K562 (cell line): ENCODE results near the gene LYPD5. TPM values are rescaled to one million over a fixed set of nuclear protein-coding genes. Genes with fewer than 3 reads are reported as not detected.

Experiments used
- ARNT ChIP-seq, 2 experiments: fragments of 450-650 bp; IDR thresholded peaks; 2 replicates each; pipeline ENCODE4 v1.6.1; 2016; ENCODE audit warnings: mild to moderate bottlenecking in 1 of 2
- BDP1 ChIP-seq: IDR thresholded peaks from 3 replicates; pipeline ENCODE4 v1.6.1; 2011; ENCODE audit not compliant: insufficient read length, insufficient read depth
- CC2D1A ChIP-seq: fragments of 450-650 bp; IDR thresholded peaks from 2 replicates; pipeline ENCODE4 v1.6.1; 2017; ENCODE audit warnings: mild to moderate bottlenecking
- CXXC5 ChIP-seq: fragments of 250-450 bp; sonication (Bioruptor Pico); IDR thresholded peaks from 2 replicates; pipeline ENCODE4 v1.8.0; 2022; ENCODE audit warnings: inconsistent platforms, mild to moderate bottlenecking, moderate library complexity
- DACH1 ChIP-seq: fragments of 450-650 bp; IDR thresholded peaks from 2 replicates; pipeline ENCODE4 v1.6.1; 2018; ENCODE audit not compliant: partially characterized antibody
- ELF1 ChIP-seq: fragments of 200-800 bp; sonication (Bioruptor generic); IDR thresholded peaks from 2 replicates; pipeline ENCODE4 v1.6.1; 2016; ENCODE audit warnings: missing genetic modification characterization, missing compliant biosample characterization
- ETV5 ChIP-seq: sonication (generic); formaldehyde crosslinking; IDR thresholded peaks from 2 replicates; pipeline ENCODE4 v1.4.0; 2020; ENCODE audit warnings: low read depth, mild to moderate bottlenecking, missing genetic modification reagents
- EWSR1 ChIP-seq: fragments of 450-650 bp; IDR thresholded peaks from 2 replicates; pipeline ENCODE4 v1.6.1; 2018; ENCODE audit warnings: borderline replicate concordance, mild to moderate bottlenecking, low read depth, moderate library complexity; ENCODE audit not compliant: partially characterized antibody
- FOXJ2 ChIP-seq: fragments of 200-800 bp; sonication (Bioruptor generic); IDR thresholded peaks from 2 replicates; pipeline ENCODE4 v1.6.1; 2016; ENCODE audit warnings: missing genetic modification characterization, missing compliant biosample characterization
- JUNB ChIP-seq: fragments of 450-650 bp; formaldehyde crosslinking; conservative IDR thresholded peaks from 2 replicates; pipeline ENCODE4 v1.4.0; 2020; ENCODE audit warnings: mild to moderate bottlenecking
- MAFF ChIP-seq: IDR thresholded peaks from 2 replicates; pipeline ENCODE4 v1.6.1; 2012; ENCODE audit warnings: low read length, improper control_type of control experiment
- MCM5 ChIP-seq: fragments of 450-650 bp; IDR thresholded peaks from 2 replicates; pipeline ENCODE4 v1.6.1; 2016; ENCODE audit warnings: low read depth
- MECOM ChIP-seq: fragments of 250-450 bp; sonication (Bioruptor Pico); IDR thresholded peaks from 2 replicates; pipeline ENCODE4 v1.8.0; 2022; ENCODE audit warnings: inconsistent platforms
- NFATC3 ChIP-seq: fragments of 450-650 bp; IDR thresholded peaks from 2 replicates; pipeline ENCODE4 v1.6.1; 2017; ENCODE audit warnings: mild to moderate bottlenecking
- NFE2 ChIP-seq: IDR thresholded peaks from 2 replicates; pipeline ENCODE4 v1.6.1; 2014; ENCODE audit warnings: antibody characterized with exemption, low read depth
- RFX1 ChIP-seq: fragments of 450-650 bp; IDR thresholded peaks from 2 replicates; pipeline ENCODE4 v1.6.1; 2016; ENCODE audit warnings: mild to moderate bottlenecking, moderate library complexity
- SAFB2 ChIP-seq: fragments of 200-400 bp; formaldehyde crosslinking; IDR thresholded peaks from 2 replicates; pipeline ENCODE4 v1.6.1; 2018; ENCODE audit warnings: borderline replicate concordance, low read length, low read depth, moderate library complexity; ENCODE audit not compliant: severe bottlenecking
- SETDB1 ChIP-seq: IDR thresholded peaks from one replicate; pipeline ENCODE4 v1.6.1; 2012; ENCODE audit warnings: low read length, control low read depth, inconsistent platforms
- TEAD4 ChIP-seq, 2 experiments: sonication (generic) in 1 of 2; formaldehyde crosslinking in 1 of 2; IDR thresholded peaks; 2 replicates each; pipeline versions ENCODE4 v1.6.1 to v1.8.0; 2012 to 2022; ENCODE audit warnings: borderline replicate concordance in 1 of 2, inconsistent platforms in 1 of 2, low read length in 1 of 2, mild to moderate bottlenecking in 1 of 2, missing genetic modification reagents in 1 of 2
- YY1 ChIP-seq, 3 experiments: IDR thresholded peaks; 2 replicates each; pipeline ENCODE4 v1.6.1; 2011; ENCODE audit warnings: low read length in 2 of 3, mild to moderate bottlenecking in 2 of 3, moderate library complexity in 2 of 3, borderline replicate concordance in 1 of 3, control low read depth in 1 of 3, low read depth in 1 of 3; ENCODE audit not compliant: insufficient read depth in 3 of 3, insufficient replicate concordance in 2 of 3, control insufficient read depth in 1 of 3, insufficient read length in 1 of 3; ENCODE audit errors: extremely low read depth in 1 of 3
- ZNF408 ChIP-seq: fragments of 250-450 bp; sonication (Bioruptor Pico); IDR thresholded peaks from 2 replicates; pipeline ENCODE4 v1.4.0; 2020; ENCODE audit warnings: low read depth, mild to moderate bottlenecking, moderate library complexity
- ZNF740 ChIP-seq, 3 experiments: fragments of 200-800 bp in 1 of 3; sonication (Bioruptor generic) in 1 of 3; sonication (generic) in 1 of 3; formaldehyde crosslinking in 1 of 3; IDR thresholded peaks; 2 replicates each; pipeline versions ENCODE4 v1.6.1 to v1.8.0; 2016 to 2022; ENCODE audit warnings: mild to moderate bottlenecking in 2 of 3, missing compliant biosample characterization in 2 of 3, missing genetic modification characterization in 2 of 3, missing genetic modification reagents in 1 of 3
- polyA plus RNA-seq, 8 experiments: library from polyadenylated mRNA; depleted of rRNA in 4 of 8; stranded (reverse) in 5 of 8; unstranded in 3 of 8; fragments of >200 nt; fragmentation: Nextera tagmentation in 2 of 8; fragmentation: Illumina TruSeq in 1 of 8; extraction: Ambion mirVana in 2 of 8; extraction: Trizol in 1 of 8; gene quantifications; 2 replicates each; pipeline versions ENCODE4 v1.2.1 to v1.2.3, GENCODE V29; 2011 to 2014; ENCODE audit warnings: inconsistent platforms in 1 of 8, missing spikeins in 1 of 8
- total RNA-seq, 7 experiments: library from RNA; depleted of rRNA in 6 of 7; stranded (reverse); fragments of >200 nt in 6 of 7; fragmentation: Illumina TruSeq in 2 of 7; extraction: Trizol in 2 of 7; gene quantifications; 2 replicates each; pipeline versions ENCODE4 v1.2.1 to v1.2.3, GENCODE V29; 2011 to 2021; ENCODE audit warnings: low replicate concordance in 1 of 7
- TF ChIP-seq, protein P1 (sequence below): fragments of 450-650 bp; IDR thresholded peaks from 2 replicates; pipeline ENCODE4 v1.6.1; 2018; ENCODE audit not compliant: partially characterized antibody

LYPD5 gene
- total and polyA plus RNA-seq, 9 of the 15 experiments (the other 6 are each of a cell fraction or from before 2014, with no cell fraction given), result 0.03 to 0.22 (median 0.10) TPM; not detected in 3

DNA sequence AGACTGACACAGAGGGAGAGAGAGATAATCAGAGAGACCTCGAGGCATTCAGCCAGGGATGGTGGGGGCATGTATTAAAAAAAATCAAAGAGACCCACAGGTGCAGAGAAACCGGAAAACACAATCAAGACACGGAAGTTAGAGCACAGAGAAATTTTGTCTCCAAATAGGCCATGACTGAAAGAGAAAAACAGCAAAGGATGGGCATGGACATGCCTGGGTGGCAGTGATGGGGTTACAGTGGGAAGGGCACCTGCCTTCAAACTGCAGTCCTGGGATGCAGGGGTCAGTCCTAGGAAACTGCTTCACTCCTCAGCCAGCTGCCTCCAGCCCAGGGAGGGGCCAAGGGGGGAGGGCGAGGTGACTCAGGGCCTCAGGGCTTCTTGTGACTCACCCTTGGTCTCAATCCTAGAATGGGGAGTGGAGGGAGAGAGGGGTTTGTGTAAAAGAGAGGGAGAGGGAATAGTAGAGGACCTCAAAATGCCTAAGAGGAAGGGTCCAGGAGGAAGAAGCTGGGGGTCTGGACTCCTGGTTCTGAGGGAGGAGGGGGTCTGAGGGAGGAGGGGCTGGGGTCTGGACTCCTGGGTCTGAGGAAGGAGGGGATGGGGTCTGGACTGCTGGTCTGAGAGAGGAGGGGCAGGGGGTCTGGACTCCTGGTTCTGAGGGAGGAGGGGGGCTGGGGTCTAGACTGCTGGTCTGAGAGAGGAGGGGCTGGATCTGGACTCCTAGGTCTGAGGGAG is 17.8 kb downstream of the LYPD5 start (continued):
- TF ChIP-seq NFATC3, result no peak
- peak; percentile 26; the same call in 1 of the 2 replicates for TF ChIP-seq MAFF
- TF ChIP-seq CXXC5 (CRISPR knock-in tag), result no peak; the same call in 1 of the 2 replicates
- peak; percentile 13; the same call in 1 of the 2 replicates for TF ChIP-seq TEAD4 (IDR thresholded peaks at IDR 0.05; ENCODE audit: low read length)
- TF ChIP-seq TEAD4 (CRISPR knock-in tag; IDR thresholded peaks at IDR 0.05; ENCODE audit: borderline replicate concordance), result no peak
- 0 out of 2 replicates have a peak, but pooled peaks have one; percentile 52 for TF ChIP-seq FOXJ2 (tag)
- peak in 1 of 3 experiments; percentile 32 for TF ChIP-seq YY1 (IDR thresholded peaks at IDR 0.05; ENCODE audit: borderline replicate concordance in 1 of 3, control insufficient read depth in 1 of 3, extremely low read depth in 1 of 3, insufficient read depth in 3 of 3, insufficient read length in 1 of 3, insufficient replicate concordance in 2 of 3, low read depth in 1 of 3, low read length in 2 of 3)
- peak; percentile 87 for TF ChIP-seq NFE2
- TF ChIP-seq ELF1 (tag), result 0 out of 2 replicates have a peak, but pooled peaks have one; percentile 29
- TF ChIP-seq ZNF740 (CRISPR knock-in tag; IDR thresholded peaks at IDR 0.05), result 0 out of 2 replicates have a peak, but pooled peaks have one; percentile 19
- TF ChIP-seq ZNF740 (tag; IDR thresholded peaks at IDR 0.05), result no peak
- no peak for TF ChIP-seq ETV5
- TF ChIP-seq RFX1, result no peak
- 0 out of 4 replicates have a peak, but pooled peaks of 1 of the 2 experiments have one; percentile 21 for TF ChIP-seq ARNT (IDR thresholded peaks at IDR 0.05)
- TF ChIP-seq, protein P1, sequence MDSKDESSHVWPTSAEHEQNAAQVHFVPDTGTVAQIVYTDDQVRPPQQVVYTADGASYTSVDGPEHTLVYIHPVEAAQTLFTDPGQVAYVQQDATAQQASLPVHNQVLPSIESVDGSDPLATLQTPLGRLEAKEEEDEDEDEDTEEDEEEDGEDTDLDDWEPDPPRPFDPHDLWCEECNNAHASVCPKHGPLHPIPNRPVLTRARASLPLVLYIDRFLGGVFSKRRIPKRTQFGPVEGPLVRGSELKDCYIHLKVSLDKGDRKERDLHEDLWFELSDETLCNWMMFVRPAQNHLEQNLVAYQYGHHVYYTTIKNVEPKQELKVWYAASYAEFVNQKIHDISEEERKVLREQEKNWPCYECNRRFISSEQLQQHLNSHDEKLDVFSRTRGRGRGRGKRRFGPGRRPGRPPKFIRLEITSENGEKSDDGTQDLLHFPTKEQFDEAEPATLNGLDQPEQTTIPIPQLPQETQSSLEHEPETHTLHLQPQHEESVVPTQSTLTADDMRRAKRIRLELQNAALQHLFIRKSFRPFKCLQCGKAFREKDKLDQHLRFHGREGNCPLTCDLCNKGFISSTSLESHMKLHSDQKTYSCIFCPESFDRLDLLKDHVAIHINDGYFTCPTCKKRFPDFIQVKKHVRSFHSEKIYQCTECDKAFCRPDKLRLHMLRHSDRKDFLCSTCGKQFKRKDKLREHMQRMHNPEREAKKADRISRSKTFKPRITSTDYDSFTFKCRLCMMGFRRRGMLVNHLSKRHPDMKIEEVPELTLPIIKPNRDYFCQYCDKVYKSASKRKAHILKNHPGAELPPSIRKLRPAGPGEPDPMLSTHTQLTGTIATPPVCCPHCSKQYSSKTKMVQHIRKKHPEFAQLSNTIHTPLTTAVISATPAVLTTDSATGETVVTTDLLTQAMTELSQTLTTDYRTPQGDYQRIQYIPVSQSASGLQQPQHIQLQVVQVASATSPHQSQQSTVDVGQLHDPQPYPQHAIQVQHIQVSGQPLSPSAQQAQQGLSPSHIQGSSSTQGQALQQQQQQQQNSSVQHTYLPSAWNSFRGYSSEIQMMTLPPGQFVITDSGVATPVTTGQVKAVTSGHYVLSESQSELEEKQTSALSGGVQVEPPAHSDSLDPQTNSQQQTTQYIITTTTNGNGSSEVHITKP, result peak; percentile 9
- TF ChIP-seq MCM5, result no peak
- 0 out of 2 replicates have a peak, but pooled peaks have one; percentile 12 for TF ChIP-seq CC2D1A
- TF ChIP-seq SETDB1, result no peak
- TF ChIP-seq JUNB (CRISPR knock-in tag), result peak; percentile 78
- no peak for TF ChIP-seq MECOM (CRISPR knock-in tag)
- TF ChIP-seq EWSR1, result no peak
- TF ChIP-seq DACH1, result peak; percentile 55
- no peak for TF ChIP-seq SAFB2
- TF ChIP-seq BDP1, result no peak
- TF ChIP-seq ZNF408 (CRISPR knock-in tag), result no peak
